HG03565 (cell line): Measurements from ENCODE around the gene THSD7B.
"Not testable (repeated sequence)": the region's sequence is repeated elsewhere in the genome, so short reads cannot be mapped to it uniquely, and the experiment has no call there.

Experiments
- ATAC-seq: cut with Tn5 transposase; IDR thresholded peaks from one replicate; pipeline ENCODE4 v1.9.1; 2021; ENCODE audit warnings: mild to moderate bottlenecking, moderate library complexity; ENCODE audit not compliant: unreplicated experiment

The THSD7B gene

GRCh38 chr2:137023205-137023604 is 257.9 kb downstream of the THSD7B start:
- no peak for ATAC-seq

- no peak for ATAC-seq
These were observed 266.4 kb downstream of the THSD7B start for GRCh38 chr2:137031731-137032130.

GRCh38 chr2:137036619-137037018 is 271.3 kb downstream of the THSD7B start:
- no peak for ATAC-seq

GRCh38 chr2:137039482-137040152 is 274.3 kb downstream of the THSD7B start:
- ATAC-seq: no peak

- ATAC-seq: no peak
These were observed 282.0 kb downstream of the THSD7B start for GRCh38 chr2:137047369-137047768.

- ATAC-seq: no peak
These were observed 283.1 kb downstream of the THSD7B start for GRCh38 chr2:137048455-137048854.

- no peak for ATAC-seq
These were observed 284.2 kb downstream of the THSD7B start for GRCh38 chr2:137049518-137049917.

GRCh38 chr2:137050949-137051348 is 285.6 kb downstream of the THSD7B start:
- no peak for ATAC-seq

GRCh38 chr2:137051778-137052398 is 286.5 kb downstream of the THSD7B start:
- no peak for ATAC-seq

- ATAC-seq: no peak
These were observed 291.4 kb downstream of the THSD7B start for GRCh38 chr2:137056704-137057103.

GRCh38 chr2:137076111-137076765 is 310.9 kb downstream of the THSD7B start:
- ATAC-seq: not testable (repeated sequence)

- no peak for ATAC-seq
These were observed 326.4 kb downstream of the THSD7B start for GRCh38 chr2:137091704-137092103.

- ATAC-seq: no peak
These were observed 327.8 kb downstream of the THSD7B start for GRCh38 chr2:137093116-137093515.

- ATAC-seq: no peak
These were observed 330.8 kb downstream of the THSD7B start for GRCh38 chr2:137096187-137096586.

- no peak for ATAC-seq
These were observed 331.3 kb downstream of the THSD7B start for GRCh38 chr2:137096693-137097092.

GRCh38 chr2:137101814-137102213 is 336.5 kb downstream of the THSD7B start:
- not testable (repeated sequence) for ATAC-seq

GRCh38 chr2:137107904-137108303 is 342.6 kb downstream of the THSD7B start:
- ATAC-seq: no peak

- no peak for ATAC-seq
These were observed 346.6 kb downstream of the THSD7B start for GRCh38 chr2:137111896-137112295.

- ATAC-seq: no peak
These were observed 349.9 kb downstream of the THSD7B start for GRCh38 chr2:137115081-137115794.

- no peak for ATAC-seq
These were observed 350.4 kb downstream of the THSD7B start for GRCh38 chr2:137115795-137116089.

GRCh38 chr2:137117385-137117784 is 352.0 kb downstream of the THSD7B start:
- no peak for ATAC-seq

- no peak for ATAC-seq
These were observed 352.8 kb downstream of the THSD7B start for GRCh38 chr2:137118140-137118539.
